ENCODE results near the gene NTRK1.

NTRK1 gene

DNA sequence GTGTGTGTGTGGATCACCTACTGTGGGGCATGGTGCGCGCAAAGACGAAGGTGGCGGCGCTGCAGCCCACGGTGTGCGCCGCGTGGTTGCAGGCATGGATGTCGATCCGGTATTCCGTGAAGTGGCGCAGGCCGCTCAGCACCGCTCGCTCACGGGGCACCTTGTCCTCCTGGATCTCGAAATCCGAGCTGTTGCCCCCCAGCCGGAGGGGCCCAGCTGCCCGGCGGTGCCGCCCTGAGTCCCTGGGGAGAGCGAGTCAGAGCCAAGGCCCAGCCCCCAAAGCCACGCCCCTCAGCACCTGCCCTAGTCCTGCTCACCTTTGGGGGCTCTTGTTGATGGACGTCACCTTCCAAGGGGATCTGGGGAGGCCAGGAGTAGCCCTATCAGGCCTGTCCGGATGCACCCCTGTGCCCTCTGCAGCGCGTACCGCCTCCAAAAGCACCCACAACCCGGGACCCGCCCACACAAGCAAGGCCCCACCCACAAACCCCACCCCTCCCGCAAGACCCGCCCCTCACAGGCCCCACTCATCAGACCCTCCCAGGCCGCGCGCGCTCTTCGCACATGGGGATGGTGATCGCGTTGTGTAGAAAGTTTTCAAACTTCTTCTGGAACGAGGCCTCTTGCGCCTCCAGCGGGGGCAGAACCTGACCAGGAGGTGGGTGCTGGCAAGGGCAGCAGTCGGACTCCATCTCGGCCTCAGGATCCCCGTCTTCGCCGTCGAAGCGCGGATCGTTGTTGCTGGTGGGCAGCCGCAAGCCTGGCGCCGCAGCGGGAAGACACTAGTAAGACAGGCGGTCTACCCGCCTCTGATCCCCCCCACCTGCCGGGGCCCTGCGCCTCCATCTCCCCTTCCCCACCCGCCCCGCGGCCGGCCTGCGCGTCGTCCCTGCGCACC is 15.4 kb upstream of the NTRK1 start:
- H3K4me1 Mint-ChIP-seq = peaks cover 29% of the 10 kb centered on the region
- ATAC-seq = no peak
- H3K27me3 Mint-ChIP-seq = peaks cover 94% of the 10 kb centered on the region
- no peaks in the 10 kb centered on the region for H3K36me3 Mint-ChIP-seq
- H3K4me3 Mint-ChIP-seq = peak overlapping the region; percentile 32
- H3K9me3 Mint-ChIP-seq = no peaks in the 10 kb centered on the region
- no peak overlapping the region for H3K27ac Mint-ChIP-seq

DNA sequence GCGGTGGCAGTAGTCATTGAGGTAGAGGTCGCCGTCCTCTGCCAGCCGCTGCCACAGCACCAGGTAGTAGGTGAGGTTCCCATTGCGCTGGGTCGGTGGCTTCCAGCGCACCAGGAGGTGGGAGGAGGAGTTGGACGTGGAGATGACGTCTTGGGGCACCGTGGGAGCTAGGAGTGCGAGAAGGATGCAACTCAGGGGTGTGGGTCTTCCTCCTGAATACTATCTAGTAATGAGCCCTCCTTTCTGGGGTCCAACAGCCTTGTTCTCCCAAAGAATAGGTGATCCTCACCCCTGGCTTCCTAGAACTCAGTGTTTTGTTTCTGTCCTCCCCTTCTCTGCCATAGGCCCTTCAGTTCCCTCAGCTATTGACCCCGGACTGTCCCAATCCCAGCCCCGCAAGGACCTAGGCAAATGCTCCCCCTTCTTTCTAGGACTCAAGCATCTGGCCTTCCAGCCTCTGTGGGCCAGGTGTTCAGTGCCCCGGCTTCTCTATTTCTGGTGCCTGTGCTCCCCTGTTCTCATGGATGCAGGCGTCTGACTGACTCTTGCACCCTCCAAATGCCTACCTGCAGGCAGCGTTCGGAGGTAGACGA is 14.6 kb upstream of the NTRK1 start:
- no peak for ATAC-seq
- no peak overlapping the region for H3K27ac Mint-ChIP-seq
- H3K36me3 Mint-ChIP-seq = no peaks in the 10 kb centered on the region
- peaks cover 87% of the 10 kb centered on the region for H3K27me3 Mint-ChIP-seq
- H3K9me3 Mint-ChIP-seq = no peaks in the 10 kb centered on the region
- no peak overlapping the region for H3K4me3 Mint-ChIP-seq
- peaks cover 29% of the 10 kb centered on the region for H3K4me1 Mint-ChIP-seq

GRCh38 chr1:156846643-156847042 is 14.0 kb upstream of the NTRK1 start:
- no peak overlapping the region for H3K27ac Mint-ChIP-seq
- no peak for ATAC-seq
- no peak overlapping the region for H3K4me3 Mint-ChIP-seq
- H3K4me1 Mint-ChIP-seq = peaks cover 29% of the 10 kb centered on the region
- H3K27me3 Mint-ChIP-seq = peaks cover 82% of the 10 kb centered on the region
- H3K9me3 Mint-ChIP-seq = no peaks in the 10 kb centered on the region
- no peaks in the 10 kb centered on the region for H3K36me3 Mint-ChIP-seq

- peaks cover 79% of the 10 kb centered on the region for H3K27me3 Mint-ChIP-seq
- H3K9me3 Mint-ChIP-seq = no peaks in the 10 kb centered on the region
- ATAC-seq = no peak
- H3K4me3 Mint-ChIP-seq = no peak overlapping the region
- no peak overlapping the region for H3K27ac Mint-ChIP-seq
- H3K4me1 Mint-ChIP-seq = peaks cover 29% of the 10 kb centered on the region
- no peaks in the 10 kb centered on the region for H3K36me3 Mint-ChIP-seq
Observed at GRCh38 chr1:156847591-156848460, 12.8 kb upstream of the NTRK1 start.

DNA sequence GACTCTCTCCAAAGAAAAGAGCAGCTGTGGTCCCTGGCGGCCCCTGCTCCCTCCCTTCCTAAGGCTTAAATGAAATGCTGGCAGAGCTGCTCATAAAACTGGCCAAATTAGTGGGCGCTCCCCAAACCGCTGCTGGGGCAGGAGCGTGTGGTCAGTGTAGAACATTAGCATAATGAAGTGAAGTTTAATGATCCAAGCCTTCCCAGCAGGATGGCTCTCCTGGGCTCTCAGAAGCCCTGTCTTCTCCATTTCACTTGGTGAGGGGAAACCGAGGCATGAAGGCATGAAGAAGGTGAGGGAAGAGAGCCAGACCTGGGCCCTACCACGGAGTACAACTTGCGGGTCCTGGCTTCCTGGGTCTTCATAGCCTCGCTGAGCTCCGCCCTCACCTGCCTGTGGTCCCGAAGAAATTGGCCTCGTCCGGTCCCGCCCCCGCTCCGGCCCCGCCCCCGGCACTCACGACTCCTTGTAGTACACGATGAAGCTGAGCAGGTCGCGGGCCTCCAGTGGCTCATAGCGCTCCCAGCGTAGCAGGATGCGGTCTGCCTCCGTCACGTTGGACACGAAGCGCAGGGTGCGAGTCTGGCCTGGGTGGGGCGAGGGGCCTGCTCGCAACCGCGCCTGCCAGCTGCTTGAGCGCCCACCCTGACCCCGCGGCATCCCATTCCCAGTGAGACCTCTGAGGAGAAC is 12.1 kb upstream of the NTRK1 start:
- Mint-ChIP-seq H3K27ac (no peak overlapping the region), H3K4me1 (peaks cover 29% of the 10 kb centered on the region), H3K4me3 (no peak overlapping the region), H3K36me3 (no peaks in the 10 kb centered on the region), H3K9me3 (no peaks in the 10 kb centered on the region), H3K27me3 (peaks cover 79% of the 10 kb centered on the region)
- no peak for ATAC-seq

DNA sequence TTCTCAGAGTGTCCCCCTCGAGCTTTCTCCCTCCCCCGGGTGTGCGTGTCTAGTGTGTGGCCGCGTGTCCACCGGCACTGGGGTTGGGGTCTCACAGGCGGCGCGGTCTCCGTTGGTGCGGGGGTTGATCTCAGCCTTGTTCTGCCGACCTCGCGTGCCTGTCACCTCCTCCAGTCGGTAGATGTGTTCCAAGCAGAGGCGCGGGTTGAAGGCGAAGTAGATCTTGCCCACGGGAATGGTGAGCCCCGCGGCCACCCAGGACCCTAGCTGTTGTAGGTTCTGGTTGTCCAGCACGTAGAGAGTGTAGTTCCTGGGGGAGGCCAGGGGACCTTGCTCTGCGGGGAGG is 11.5 kb upstream of the NTRK1 start:
- H3K4me1 Mint-ChIP-seq = peaks cover 26% of the 10 kb centered on the region

DNA sequence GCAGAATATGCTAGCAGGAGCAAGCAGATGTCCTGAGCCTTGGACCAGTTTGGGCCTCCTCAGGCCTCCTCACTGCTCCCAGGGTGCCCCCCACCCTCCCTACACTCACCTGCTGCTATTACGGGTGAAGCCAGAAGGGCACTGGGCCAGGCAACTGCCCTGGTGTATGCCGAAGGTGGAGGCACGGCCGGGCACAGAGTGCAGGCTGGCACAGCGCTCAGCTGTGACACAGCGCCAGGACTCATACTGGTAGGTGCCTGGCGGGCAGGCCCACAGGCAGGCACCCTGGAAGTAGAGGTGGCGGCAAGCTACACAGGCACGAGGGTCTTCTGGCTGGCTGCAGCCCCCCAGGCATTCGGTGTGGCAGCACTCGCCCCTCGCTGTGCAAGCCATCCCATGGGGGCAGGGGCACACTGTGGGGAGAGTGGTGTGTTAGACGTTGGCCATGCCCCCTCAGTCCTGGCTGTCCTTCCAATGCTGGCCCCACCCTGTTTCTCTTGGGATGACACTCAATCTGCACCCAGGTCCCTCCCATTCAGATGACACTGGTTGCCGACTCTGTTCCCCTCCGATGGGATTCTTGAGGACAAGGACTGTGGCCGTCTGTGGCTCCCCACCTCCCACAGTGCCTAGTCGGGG is 8.8 kb upstream of the NTRK1 start:
- Mint-ChIP-seq H3K27ac (no peak overlapping the region), H3K27me3 (peaks cover 66% of the 10 kb centered on the region), H3K4me3 (no peak overlapping the region), H3K9me3 (no peaks in the 10 kb centered on the region), H3K4me1 (peaks cover 11% of the 10 kb centered on the region), H3K36me3 (no peaks in the 10 kb centered on the region)
- ATAC-seq = no peak

More for the DNA sequence above, 11.5 kb upstream of the NTRK1 start:
- H3K4me3 Mint-ChIP-seq = no peak overlapping the region
- H3K9me3 Mint-ChIP-seq = no peaks in the 10 kb centered on the region
- H3K27ac Mint-ChIP-seq = no peak overlapping the region
- ATAC-seq = no peak
- no peaks in the 10 kb centered on the region for H3K36me3 Mint-ChIP-seq
- H3K27me3 Mint-ChIP-seq = peaks cover 79% of the 10 kb centered on the region

GRCh38 chr1:156852418-156852874 is 8.2 kb upstream of the NTRK1 start:
- Mint-ChIP-seq H3K9me3 (no peaks in the 10 kb centered on the region), H3K4me3 (no peak overlapping the region), H3K27ac (no peak overlapping the region), H3K4me1 (peaks cover 11% of the 10 kb centered on the region), H3K27me3 (peaks cover 66% of the 10 kb centered on the region), H3K36me3 (no peaks in the 10 kb centered on the region)
- no peak for ATAC-seq

DNA sequence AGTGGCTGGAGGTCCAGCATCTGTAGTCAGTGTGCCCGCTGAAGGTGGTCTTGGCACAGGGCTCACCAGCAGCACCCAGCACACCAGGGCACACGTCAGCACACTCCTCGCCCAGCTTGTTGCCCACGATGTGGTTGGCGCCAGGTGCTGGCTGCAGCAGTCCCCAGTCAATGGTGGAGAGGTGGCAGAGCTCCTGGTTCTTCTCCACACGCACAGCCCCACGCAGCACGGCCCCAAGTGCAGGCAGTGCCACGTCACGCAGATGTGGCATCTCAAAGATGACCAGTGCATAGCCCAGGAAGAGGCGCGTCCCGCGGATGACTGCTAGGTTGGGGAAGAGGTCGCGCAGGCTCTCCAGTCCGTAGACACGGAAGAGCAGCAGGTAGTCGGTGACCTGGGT is 6.9 kb upstream of the NTRK1 start:
- Mint-ChIP-seq H3K4me3 (no peak overlapping the region), H3K4me1 (peaks cover 4% of the 10 kb centered on the region), H3K27me3 (peaks cover 66% of the 10 kb centered on the region), H3K36me3 (no peaks in the 10 kb centered on the region), H3K9me3 (no peaks in the 10 kb centered on the region), H3K27ac (no peak overlapping the region)
- ATAC-seq = no peak

DNA sequence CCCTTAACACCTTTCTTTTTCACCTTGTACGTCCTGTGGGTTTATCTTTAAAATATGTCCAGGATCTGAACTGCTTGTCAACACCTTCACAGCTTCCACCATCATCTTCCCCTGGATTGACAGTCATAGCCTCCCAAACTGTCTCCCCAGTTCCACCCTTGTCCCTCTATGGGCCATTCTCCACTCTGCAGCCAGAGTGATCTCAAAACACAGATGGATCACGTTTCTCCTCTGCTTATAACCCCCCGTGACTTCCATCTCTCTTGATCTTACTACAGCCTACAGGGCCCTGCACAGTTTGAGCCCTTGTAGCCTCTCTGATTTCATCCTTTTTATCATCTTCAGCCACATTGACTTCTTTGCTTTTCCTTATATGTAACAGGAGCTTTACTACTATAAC is 6.0 kb upstream of the NTRK1 start:
- no peaks in the 10 kb centered on the region for H3K36me3 Mint-ChIP-seq
- ATAC-seq = no peak
- H3K27me3 Mint-ChIP-seq = peaks cover 63% of the 10 kb centered on the region
- no peaks in the 10 kb centered on the region for H3K9me3 Mint-ChIP-seq
- H3K27ac Mint-ChIP-seq = no peak overlapping the region
- peaks cover 3% of the 10 kb centered on the region for H3K4me1 Mint-ChIP-seq
- no peak overlapping the region for H3K4me3 Mint-ChIP-seq

- H3K9me3 Mint-ChIP-seq = no peaks in the 10 kb centered on the region
- H3K4me3 Mint-ChIP-seq = no peak overlapping the region
- no peaks in the 10 kb centered on the region for H3K36me3 Mint-ChIP-seq
- no peak for ATAC-seq
- peaks cover 13% of the 10 kb centered on the region for H3K4me1 Mint-ChIP-seq
- H3K27me3 Mint-ChIP-seq = peaks cover 73% of the 10 kb centered on the region
- no peak overlapping the region for H3K27ac Mint-ChIP-seq
Observed at GRCh38 chr1:156856282-156856785, 4.3 kb upstream of the NTRK1 start.

DNA sequence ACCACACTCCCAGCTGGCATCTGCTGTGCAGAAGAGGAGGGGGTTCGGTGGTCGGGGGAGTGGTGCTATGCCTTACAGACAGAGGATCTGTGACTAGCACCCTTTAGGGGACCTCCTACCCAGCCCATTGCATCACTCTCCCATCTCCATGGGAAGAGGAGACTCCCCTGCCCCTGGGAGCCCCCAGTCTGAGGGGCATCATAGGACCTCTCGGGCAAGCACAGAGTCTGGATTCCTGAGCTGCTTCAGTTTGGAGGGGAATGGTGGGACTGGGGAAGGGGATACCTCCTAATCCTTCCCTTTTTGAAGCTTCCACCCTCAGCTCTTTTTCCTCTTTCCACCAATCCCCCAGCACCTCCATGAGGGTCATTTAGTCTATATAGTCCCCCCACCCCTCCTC is 3.1 kb upstream of the NTRK1 start:
- Mint-ChIP-seq H3K4me3 (no peak overlapping the region), H3K27me3 (peaks cover 80% of the 10 kb centered on the region), H3K27ac (no peak overlapping the region), H3K4me1 (peaks cover 13% of the 10 kb centered on the region), H3K9me3 (no peaks in the 10 kb centered on the region), H3K36me3 (no peaks in the 10 kb centered on the region)
- ATAC-seq = no peak

DNA sequence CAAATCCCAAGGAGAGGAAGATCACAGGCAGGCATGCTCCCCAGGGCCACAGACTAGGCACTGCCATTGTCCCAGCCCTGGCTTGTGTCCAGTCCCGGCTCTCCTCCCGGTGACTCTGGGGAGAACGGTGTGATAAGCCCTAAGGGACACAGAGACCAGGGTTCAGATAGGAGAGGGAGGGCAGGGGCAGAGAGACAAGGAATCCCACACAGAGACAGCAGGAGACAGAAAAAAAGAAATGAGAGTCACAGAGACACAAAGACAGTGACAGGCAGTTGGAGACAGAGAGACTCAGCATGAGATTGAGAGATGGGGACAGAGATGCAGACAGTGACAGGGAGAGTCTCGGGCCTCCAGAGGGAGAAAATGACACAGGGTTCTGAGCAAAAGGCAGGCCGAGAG is 2.1 kb upstream of the NTRK1 start:
- Mint-ChIP-seq H3K4me3 (no peak overlapping the region), H3K4me1 (peaks cover 19% of the 10 kb centered on the region), H3K27me3 (peaks cover 80% of the 10 kb centered on the region), H3K36me3 (no peaks in the 10 kb centered on the region), H3K27ac (no peak overlapping the region), H3K9me3 (no peaks in the 10 kb centered on the region)
- no peak for ATAC-seq

DNA sequence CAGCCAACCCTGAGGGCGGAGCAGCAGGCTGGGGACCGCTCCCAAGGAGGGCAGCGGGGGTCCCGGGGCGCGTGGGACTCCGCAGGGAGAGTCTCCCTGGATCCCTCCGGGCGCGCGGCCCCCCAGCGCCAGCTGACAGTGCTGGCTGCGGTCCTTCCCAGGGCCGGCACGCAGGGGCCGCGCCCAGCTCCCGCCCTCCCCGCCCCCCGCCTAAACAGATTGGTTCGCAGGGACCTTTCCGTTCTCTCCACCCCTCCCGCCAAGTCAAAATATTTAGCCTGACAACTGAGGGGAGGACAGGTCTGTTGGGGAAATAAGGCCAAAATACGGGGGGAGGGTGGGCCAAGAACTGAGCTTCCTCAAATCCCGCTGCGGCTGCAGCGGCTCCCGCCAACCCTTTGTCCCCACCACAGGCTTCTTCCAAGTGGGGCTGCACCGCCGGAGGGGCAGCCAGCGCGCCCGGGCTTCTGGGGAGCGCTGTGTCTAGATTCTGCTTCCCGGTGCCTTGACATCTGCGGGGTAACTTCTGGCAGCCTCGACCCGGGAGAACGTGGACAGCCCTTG is 1.6 kb upstream of the NTRK1 start, which contains the start of gene INSRR:
TSS of gene INSRR (minus strand) at position 159 of the 564 bp plus-strand sequence. CDS start 496 bp downstream, outside the sequence.
- peaks cover 20% of the 10 kb centered on the region for H3K4me1 Mint-ChIP-seq

More for the DNA sequence above, 1.6 kb upstream of the NTRK1 start, which contains the start of gene INSRR:
- Mint-ChIP-seq H3K36me3 (no peaks in the 10 kb centered on the region), H3K4me3 (peak within 1 kb of the TSS; percentile 61), H3K9me3 (no peaks in the 10 kb centered on the region), H3K27ac (no peak within 1 kb of the TSS), H3K27me3 (peaks cover 80% of the 10 kb centered on the region)
- no peak for ATAC-seq

Measured in stimulated activated memory B cell treated with anti-CD40 and anti-IgM and Interleukin-4, amounts not matched to agents 10 μg/mL and 1 μg/mL and 100 μg/mL, for 72 hours (primary cell).